Caco-2 (cell line): ENCODE data around the gene FABP1. TPM values are rescaled to one million over a fixed set of nuclear protein-coding genes. Genes with fewer than 3 reads are reported as not detected.

ENCODE experiments used
- BruUV-seq: library from RNA; stranded (reverse); fragments of 400-500 nt; replicated peaks from 2 replicates; lab custom pipeline; 2021; lab: Mats Ljungman, UMichigan
- CTCF ChIA-PET: fragments of 300-600 bp; sonication (Branson Sonifier 250); formaldehyde crosslinking; loops from one replicate; lab custom pipeline; 2022; ENCODE audit warnings: antibody characterized with exemption; lab: Charles Lee
- POLR2A ChIA-PET: fragments of 300-600 bp; sonication (Branson Sonifier 250); formaldehyde crosslinking; loops from one replicate; lab custom pipeline; 2022; ENCODE audit warnings: antibody characterized with exemption; lab: Charles Lee
- DNase-seq, 2 experiments: peaks; one replicate each; pipeline versions ENCODE4 v3.0.0 to v3.0.0-alpha.2; 2020 to 2022
- H3K27me3 ChIP-seq: replicated peaks from 2 replicates; pipeline ENCODE4 v1.6.0; 2011; ENCODE audit warnings: low read length; ENCODE audit not compliant: control insufficient read depth, insufficient read depth
- H3K36me3 ChIP-seq: 2 replicates; pipeline ENCODE4 v1.5.1; 2011; ENCODE audit warnings: low read length; ENCODE audit not compliant: control insufficient read depth, insufficient read depth
- H3K4me1 ChIP-seq: fragments of 250-450 bp; sonication (Bioruptor Pico); 2 replicates; pipeline ENCODE4 v1.5.1; 2020; ENCODE audit warnings: mild to moderate bottlenecking
- H3K4me3 ChIP-seq: 2 replicates; pipeline ENCODE4 v1.5.1; 2011; ENCODE audit warnings: low read depth, mild to moderate bottlenecking, control low read depth, low read length
- H3K9me3 ChIP-seq: fragments of 250-450 bp; sonication (Bioruptor Pico); 2 replicates; pipeline ENCODE4 v1.5.1; 2020; ENCODE audit warnings: mild to moderate bottlenecking, moderate library complexity
- H3K27ac Mint-ChIP-seq: one replicate; pipeline ENCODE4 v1.8.0; 2022; ENCODE audit warnings: mixed read lengths; ENCODE audit not compliant: unreplicated experiment
- H3K27me3 Mint-ChIP-seq: one replicate; pipeline ENCODE4 v1.8.0; 2022; ENCODE audit warnings: mixed read lengths; ENCODE audit not compliant: insufficient read depth, unreplicated experiment
- H3K36me3 Mint-ChIP-seq: one replicate; pipeline ENCODE4 v1.8.0; 2022; ENCODE audit warnings: mild to moderate bottlenecking, mixed read lengths; ENCODE audit not compliant: insufficient read depth, unreplicated experiment
- H3K4me1 Mint-ChIP-seq: one replicate; pipeline ENCODE4 v1.8.0; 2022; ENCODE audit warnings: low read depth, mixed read lengths; ENCODE audit not compliant: unreplicated experiment
- H3K4me3 Mint-ChIP-seq: one replicate; pipeline ENCODE4 v1.8.0; 2022; ENCODE audit warnings: mild to moderate bottlenecking, moderate library complexity, mixed read lengths; ENCODE audit not compliant: unreplicated experiment
- H3K9me3 Mint-ChIP-seq: one replicate; pipeline ENCODE4 v1.8.0; 2022; ENCODE audit warnings: mixed read lengths; ENCODE audit not compliant: unreplicated experiment
- intact Hi-C: fragments of 100-400 bp; cut with micrococcal nuclease; formaldehyde crosslinking; loops from one replicate; pipeline ENCODE4 v1.10.0; 2022; ENCODE audit not compliant: unreplicated experiment
- total RNA-seq: library from RNA; stranded (reverse); gene quantifications from 2 replicates; pipeline ENCODE4 v1.2.3, GENCODE V29; 2022
- TF ChIP-seq, protein P1 (sequence below), 2 experiments: fragments of 200-600 bp in 1 of 2; IDR thresholded peaks; 1 replicate in 1 of 2; 2 replicates in 1 of 2; pipeline versions ENCODE4 v1.5.1 to v1.8.0; 2011 to 2022; ENCODE audit warnings: antibody characterized with exemption in 1 of 2, control low read depth in 1 of 2, inconsistent platforms in 1 of 2, low read depth in 1 of 2, low read length in 1 of 2, mild to moderate bottlenecking in 1 of 2, moderate library complexity in 1 of 2; ENCODE audit not compliant: insufficient read depth in 1 of 2, severe bottlenecking in 1 of 2, unreplicated experiment in 1 of 2

The FABP1 gene
- total RNA-seq, 1 experiment from 2014 or later: 44.5 TPM

DNA sequence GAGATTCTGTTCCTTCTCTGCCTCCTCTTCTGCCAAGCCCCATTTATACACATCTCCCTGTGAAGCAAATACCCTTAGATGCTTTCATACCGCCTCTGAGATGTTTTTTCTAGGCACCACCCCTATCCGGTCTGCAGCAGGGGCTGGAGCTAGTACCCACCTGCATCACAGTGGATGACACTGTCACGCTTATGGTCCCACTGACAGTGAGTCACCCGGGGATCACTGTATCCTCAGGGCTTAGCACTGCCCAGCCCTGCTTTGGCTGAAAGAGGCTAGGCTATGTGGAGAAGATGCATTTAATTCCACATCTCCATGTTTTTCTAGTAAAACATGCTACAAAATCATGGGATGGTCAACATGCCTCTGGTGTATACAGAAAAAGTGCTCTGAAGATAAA, 9.9 kb downstream of the FABP1 start:
- ChIA-PET POLR2A (no interaction called here), CTCF (no interaction called here)
- no TSS peak for BruUV-seq
- no peaks in the 10 kb centered on the region for H3K9me3 ChIP-seq
- Mint-ChIP-seq H3K36me3 (no peaks in the 10 kb centered on the region), H3K4me1 (no peaks in the 10 kb centered on the region), H3K27me3 (no peaks in the 10 kb centered on the region), H3K4me3 (no peak overlapping the region), H3K9me3 (no peaks in the 10 kb centered on the region), H3K27ac (no peak overlapping the region)
- H3K27me3 ChIP-seq: no peaks in the 10 kb centered on the region
- no peak overlapping the region for H3K4me3 ChIP-seq
- intact Hi-C loops: loop anchor here (5.0 kb wide), 1 partner anchor 56 kb away; no protein-coding TSS in a partner anchor
- TF ChIP-seq, protein P1, sequence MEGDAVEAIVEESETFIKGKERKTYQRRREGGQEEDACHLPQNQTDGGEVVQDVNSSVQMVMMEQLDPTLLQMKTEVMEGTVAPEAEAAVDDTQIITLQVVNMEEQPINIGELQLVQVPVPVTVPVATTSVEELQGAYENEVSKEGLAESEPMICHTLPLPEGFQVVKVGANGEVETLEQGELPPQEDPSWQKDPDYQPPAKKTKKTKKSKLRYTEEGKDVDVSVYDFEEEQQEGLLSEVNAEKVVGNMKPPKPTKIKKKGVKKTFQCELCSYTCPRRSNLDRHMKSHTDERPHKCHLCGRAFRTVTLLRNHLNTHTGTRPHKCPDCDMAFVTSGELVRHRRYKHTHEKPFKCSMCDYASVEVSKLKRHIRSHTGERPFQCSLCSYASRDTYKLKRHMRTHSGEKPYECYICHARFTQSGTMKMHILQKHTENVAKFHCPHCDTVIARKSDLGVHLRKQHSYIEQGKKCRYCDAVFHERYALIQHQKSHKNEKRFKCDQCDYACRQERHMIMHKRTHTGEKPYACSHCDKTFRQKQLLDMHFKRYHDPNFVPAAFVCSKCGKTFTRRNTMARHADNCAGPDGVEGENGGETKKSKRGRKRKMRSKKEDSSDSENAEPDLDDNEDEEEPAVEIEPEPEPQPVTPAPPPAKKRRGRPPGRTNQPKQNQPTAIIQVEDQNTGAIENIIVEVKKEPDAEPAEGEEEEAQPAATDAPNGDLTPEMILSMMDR (IDR thresholded peaks at IDR 0.05; ENCODE audit: insufficient read depth in 1 of 2, low read depth in 1 of 2, low read length in 1 of 2, severe bottlenecking in 1 of 2, unreplicated experiment in 1 of 2): no peak
- H3K36me3 ChIP-seq: no peaks in the 10 kb centered on the region
- H3K4me1 ChIP-seq: no peaks in the 10 kb centered on the region
- DNase-seq: no peak

DNA sequence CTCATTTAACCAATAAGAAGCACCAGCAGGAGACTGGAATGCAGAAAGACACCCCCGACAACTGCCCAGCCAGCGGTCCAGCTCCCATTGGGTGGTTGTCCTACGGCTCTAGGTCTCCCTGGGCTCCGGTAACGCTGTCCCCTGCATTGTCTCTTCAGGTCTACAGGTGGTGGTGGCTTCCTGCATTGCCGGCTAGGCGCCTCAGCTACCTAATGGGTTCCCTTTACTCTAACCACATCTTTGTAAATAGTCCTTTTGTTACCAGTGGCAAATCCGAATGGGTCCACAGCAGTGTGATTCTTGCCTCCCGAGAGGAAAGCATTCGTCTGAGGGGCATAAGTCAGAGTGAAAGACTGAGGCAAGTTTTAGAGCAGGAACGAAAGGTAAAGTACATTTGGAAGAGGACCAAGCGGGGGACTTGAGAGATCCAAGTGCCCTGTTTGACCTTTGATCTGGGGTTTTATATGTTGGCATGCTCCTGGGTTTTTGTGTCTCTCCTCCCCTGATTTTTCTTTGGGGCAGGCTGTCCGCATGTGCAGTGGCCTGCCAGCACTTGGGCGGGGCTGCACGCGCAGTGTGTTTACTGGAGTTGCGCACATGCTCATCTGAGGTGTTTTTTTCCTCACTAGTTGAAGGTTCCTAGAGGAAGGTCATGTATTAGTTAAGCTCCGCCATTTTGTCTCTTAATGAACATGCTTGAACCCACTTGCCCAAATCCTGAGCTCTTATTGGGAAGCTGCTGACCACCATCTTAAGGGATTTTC, 11.0 kb downstream of the FABP1 start:
- no TSS peak for BruUV-seq
- Mint-ChIP-seq H3K4me3 (no peak overlapping the region), H3K9me3 (no peaks in the 10 kb centered on the region), H3K27me3 (no peaks in the 10 kb centered on the region), H3K27ac (no peak overlapping the region), H3K4me1 (no peaks in the 10 kb centered on the region), H3K36me3 (no peaks in the 10 kb centered on the region)
- CTCF ChIA-PET: no interaction called here
- TF ChIP-seq, protein P1 (IDR thresholded peaks at IDR 0.05; ENCODE audit: insufficient read depth in 1 of 2, low read depth in 1 of 2, low read length in 1 of 2, severe bottlenecking in 1 of 2, unreplicated experiment in 1 of 2): no peak
- H3K36me3 ChIP-seq: no peaks in the 10 kb centered on the region
- DNase-seq: no peak
- POLR2A ChIA-PET: no interaction called here
- intact Hi-C loops: loop anchor here (5.0 kb wide), 1 partner anchor 55 kb away; no protein-coding TSS in a partner anchor
- H3K27me3 ChIP-seq: no peaks in the 10 kb centered on the region
- H3K4me1 ChIP-seq: peaks cover 4% of the 10 kb centered on the region; the same call in 1 of the 2 replicates
- H3K9me3 ChIP-seq: no peaks in the 10 kb centered on the region
- no peak overlapping the region for H3K4me3 ChIP-seq

DNA sequence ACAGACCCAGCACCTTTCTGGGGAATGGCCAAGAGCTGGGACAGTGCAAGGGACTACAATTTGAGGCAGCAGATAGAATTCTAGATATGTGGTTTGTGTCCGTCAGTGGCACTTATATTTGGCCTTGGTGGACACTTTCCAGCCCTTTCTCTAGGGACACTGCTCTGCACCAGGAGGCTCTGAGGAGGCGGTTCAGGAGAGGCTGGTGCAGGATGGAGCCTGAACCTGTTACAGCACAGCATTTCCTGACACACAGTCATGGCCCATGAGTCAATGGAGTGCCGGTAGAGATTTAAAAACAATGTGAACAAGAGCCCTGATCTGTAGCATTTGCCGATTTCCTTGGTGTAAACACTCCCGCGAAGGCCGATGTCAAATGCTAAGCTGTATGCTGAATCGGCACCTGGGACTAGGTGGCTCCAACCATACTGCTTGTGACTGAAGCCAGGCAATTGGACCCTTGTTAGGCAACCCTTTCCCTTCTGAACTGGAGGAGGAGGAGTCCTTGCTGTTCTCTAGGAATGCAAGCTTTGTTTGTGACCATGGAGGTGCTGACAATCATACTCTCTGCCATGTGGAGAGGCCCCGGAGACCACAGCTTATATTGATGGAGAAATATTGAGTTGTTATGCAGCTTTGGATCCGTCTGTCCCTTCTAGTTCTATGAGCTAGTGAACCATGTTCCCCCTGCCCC, 11.9 kb downstream of the FABP1 start:
- no peaks in the 10 kb centered on the region for H3K9me3 ChIP-seq
- TF ChIP-seq, protein P1 (IDR thresholded peaks at IDR 0.05; ENCODE audit: insufficient read depth in 1 of 2, low read depth in 1 of 2, low read length in 1 of 2, severe bottlenecking in 1 of 2, unreplicated experiment in 1 of 2): no peak
- H3K9me3 Mint-ChIP-seq: no peaks in the 10 kb centered on the region
- H3K27me3 ChIP-seq: no peaks in the 10 kb centered on the region
- no peaks in the 10 kb centered on the region for H3K4me1 Mint-ChIP-seq
- no peak overlapping the region for H3K27ac Mint-ChIP-seq
- no peaks in the 10 kb centered on the region for H3K36me3 Mint-ChIP-seq
- intact Hi-C loops: loop anchor here (5.0 kb wide), 1 partner anchor 54 kb away; no protein-coding TSS in a partner anchor
- BruUV-seq: no TSS peak
- no peak for DNase-seq
- H3K27me3 Mint-ChIP-seq: no peaks in the 10 kb centered on the region
- H3K4me1 ChIP-seq: peaks cover 4% of the 10 kb centered on the region; the same call in 1 of the 2 replicates
- no peaks in the 10 kb centered on the region for H3K36me3 ChIP-seq
- no peak overlapping the region for H3K4me3 Mint-ChIP-seq
- no peak overlapping the region for H3K4me3 ChIP-seq
- ChIA-PET POLR2A (no interaction called here), CTCF (no interaction called here)
